Peyer's patch (tissue), 4 donors: ENCODE data around the gene BCKDHB.

ENCODE experiments used
- CTCF ChIP-seq, 6 experiments: fragments of 450-650 bp in 4 of 6; fragments of 200-600 bp in 2 of 6; sonication (generic) in 1 of 6; IDR thresholded peaks; one replicate each; pipeline ENCODE4 v1.5.1; 2017 to 2019; ENCODE audit warnings: antibody characterized with exemption in 6 of 6, mild to moderate bottlenecking in 3 of 6, moderate library complexity in 1 of 6
- POLR2A ChIP-seq, 2 donors: fragments of 450-650 bp; IDR thresholded peaks; one replicate each; pipeline ENCODE4 v1.5.1; 2017; ENCODE audit warnings: antibody characterized with exemption in 2 of 2, mild to moderate bottlenecking in 2 of 2, moderate library complexity in 2 of 2

- no peak for TF ChIP-seq CTCF (IDR thresholded peaks at IDR 0.05)
- TF ChIP-seq POLR2A (IDR thresholded peaks at IDR 0.05): no peak
These were observed 104.1 kb downstream of the BCKDHB start for GRCh38 chr6:80210618-80211017.
